ENCODE data around the gene PA2G4.
"Not testable (repeated sequence)": the region's sequence is repeated elsewhere in the genome, so short reads cannot be mapped to it uniquely, and the experiment has no call there.

The PA2G4 gene

GRCh38 chr12:56104109-56104814, at the start of gene PA2G4:
Gene PA2G4 (plus strand): TSS chr12:56104559. CDS start chr12:56104738, 179 bp downstream.
- DNase-seq (ENCODE audit: low read depth in 2 of 2): peak; percentile 97 to 98

- not testable (repeated sequence) for DNase-seq (ENCODE audit: low read depth in 2 of 2)
Observed at GRCh38 chr12:56059964-56060363, 44.4 kb upstream of the PA2G4 start.

DNA sequence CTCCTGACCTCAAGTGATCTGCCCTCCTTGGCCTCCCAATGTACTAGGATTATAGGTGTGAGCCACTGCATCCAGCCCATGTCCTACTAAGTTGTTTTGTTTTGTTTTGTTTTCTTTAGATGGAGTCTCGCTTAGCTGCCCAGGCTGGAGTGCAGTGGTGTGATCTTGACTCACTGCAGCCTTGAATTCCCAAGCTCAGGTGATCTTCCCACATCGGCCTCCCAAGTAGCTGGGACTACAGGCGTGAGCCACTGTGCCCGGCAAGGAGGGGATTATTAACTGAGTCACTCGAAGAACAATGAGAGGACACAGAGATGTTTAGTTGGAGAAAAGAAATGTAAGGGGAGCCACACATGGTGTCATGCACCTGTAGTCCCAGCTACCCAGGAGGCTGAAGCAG, 42.4 kb upstream of the PA2G4 start:
- DNase-seq (ENCODE audit: low read depth in 2 of 2): no peak

GRCh38 chr12:56062996-56063395, 41.4 kb upstream of the PA2G4 start:
- DNase-seq (ENCODE audit: low read depth in 2 of 2): no peak

DNA sequence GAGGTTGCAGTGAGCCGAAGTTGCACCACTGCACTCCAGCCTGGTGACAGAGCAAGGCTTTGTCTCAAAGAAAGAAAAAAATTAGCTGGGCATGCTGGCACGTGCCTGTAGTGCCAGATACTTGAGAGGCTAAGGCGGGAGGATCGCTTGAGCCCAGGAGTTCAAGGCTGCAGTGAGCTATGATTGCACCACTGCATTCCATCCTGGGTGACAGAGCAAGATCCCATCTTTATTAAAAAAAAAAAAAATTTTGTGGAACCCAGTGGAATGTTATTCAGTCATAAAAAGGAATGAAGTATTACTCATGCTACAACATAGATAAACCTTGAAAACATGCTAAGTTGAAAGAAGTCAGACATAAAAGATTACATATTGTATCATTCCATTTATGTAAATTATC, 32.7 kb upstream of the PA2G4 start:
- no peak for DNase-seq (ENCODE audit: low read depth in 2 of 2)

DNA sequence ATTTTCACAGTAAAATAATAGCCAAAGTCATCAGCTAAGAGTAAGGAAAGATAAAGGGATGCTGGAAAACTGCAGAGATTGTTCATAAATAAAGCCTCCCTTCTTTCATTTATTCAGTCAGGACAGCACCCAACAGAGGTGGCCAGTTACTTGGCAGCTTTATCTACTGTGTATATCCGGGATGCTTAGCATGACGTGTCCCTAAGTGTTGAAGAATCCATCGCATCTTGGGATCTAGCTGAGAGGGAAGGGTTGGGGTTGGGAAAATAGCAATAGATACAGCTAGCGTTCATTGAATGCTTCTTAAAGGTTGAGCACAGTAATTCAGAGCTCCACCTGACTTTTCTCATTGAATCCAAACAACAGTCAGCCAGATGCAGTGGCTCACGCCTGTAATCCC, 30.0 kb upstream of the PA2G4 start:
- DNase-seq (ENCODE audit: low read depth in 2 of 2): no peak

- not testable (repeated sequence) for DNase-seq (ENCODE audit: low read depth in 2 of 2)
Observed at GRCh38 chr12:56077966-56078365, 26.4 kb upstream of the PA2G4 start.

DNA sequence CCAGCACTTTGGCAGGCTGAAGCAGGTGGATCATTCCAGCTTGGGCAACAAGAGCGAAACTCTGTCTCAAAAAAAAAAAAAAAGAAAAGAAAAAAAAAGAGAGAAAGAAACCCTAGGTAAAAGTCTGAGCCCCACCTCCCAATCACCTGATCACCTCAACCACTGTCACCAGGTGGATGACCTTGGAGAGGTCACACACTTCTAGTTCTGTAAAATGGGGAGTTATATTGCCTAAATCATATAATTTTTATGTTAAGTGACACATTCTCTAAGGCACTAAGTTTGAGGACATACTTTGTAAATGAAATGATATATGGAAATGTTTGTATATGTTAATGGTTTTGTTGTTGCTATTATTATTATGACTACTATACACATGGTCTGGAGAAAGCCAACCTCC, 25.9 kb upstream of the PA2G4 start:
- DNase-seq (ENCODE audit: low read depth in 2 of 2): no peak

DNA sequence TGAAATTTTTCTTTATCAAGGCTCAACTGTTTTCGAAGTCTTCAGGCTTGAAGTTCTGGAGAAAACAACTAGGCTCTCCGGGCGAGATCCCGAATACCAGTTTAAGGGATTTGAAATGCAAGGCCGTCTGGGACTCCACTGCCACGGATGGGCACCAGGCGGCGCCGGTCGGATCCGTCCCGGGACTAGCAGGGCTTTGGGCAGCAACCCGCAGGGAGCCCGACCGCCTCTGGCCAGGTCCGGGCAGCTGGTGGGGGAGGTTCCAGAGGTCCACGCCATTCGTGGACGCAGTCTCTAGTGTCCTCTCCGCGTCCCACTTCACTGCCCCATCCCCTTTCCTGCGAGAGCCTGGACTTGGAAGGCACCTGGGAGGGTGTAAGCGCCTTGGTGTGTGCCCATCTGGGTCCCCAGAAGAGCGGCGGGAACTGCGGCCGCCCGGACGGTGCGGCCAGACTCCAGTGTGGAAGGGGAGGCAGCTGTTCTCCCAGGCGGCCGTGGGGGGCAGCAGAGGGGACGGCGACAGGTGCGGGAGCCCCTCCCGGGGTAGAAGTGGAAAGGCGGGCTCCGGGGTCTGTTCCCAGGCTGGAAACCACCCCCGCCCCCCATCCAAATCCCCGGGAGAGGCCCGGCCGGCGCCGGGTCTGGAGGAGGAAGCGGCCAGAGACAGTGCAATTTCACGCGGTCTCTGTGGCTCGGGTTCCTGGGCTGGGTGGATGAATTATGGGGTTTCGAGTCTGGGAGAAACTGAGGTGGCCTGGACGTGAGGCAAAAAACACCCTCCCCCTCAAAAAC, 25.2 kb upstream of the PA2G4 start:
- DNase-seq (ENCODE audit: low read depth in 2 of 2): no peak

DNA sequence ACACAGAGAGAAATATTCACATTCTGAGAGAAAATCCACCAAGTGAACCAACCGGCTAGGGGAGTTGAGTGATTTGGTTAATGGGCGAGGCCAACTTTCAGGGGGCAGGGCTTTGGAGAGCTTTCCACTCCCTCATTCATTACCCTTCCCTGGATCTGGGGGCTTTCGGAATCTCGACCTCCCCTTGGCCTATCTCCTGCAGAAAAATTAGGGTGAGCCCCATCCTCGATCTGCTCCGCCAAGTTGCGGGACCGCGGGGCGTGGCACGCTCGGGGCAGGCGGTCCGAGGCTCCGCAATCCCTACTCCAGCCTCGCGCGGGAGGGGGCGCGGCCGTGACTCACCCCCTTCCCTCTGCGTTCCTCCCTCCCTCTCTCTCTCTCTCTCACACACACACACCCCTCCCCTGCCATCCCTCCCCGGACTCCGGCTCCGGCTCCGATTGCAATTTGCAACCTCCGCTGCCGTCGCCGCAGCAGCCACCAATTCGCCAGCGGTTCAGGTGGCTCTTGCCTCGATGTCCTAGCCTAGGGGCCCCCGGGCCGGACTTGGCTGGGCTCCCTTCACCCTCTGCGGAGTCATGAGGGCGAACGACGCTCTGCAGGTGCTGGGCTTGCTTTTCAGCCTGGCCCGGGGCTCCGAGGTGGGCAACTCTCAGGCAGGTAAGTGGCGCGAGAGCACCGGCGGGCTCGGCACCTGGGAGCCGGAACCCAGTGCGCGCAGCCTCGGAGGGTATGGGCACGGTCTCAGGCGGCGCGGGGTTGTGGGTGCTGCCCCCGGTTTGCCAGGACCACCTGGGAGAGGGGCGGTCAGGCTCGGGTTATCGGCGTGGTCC, 24.4 kb upstream of the PA2G4 start, which contains the start of gene ERBB3:
Gene ERBB3, plus strand, starts transcription at position 443 of the 833 bp plus-strand sequence. Its CDS starts 136 bp downstream, at position 579.
- DNase-seq (ENCODE audit: low read depth in 2 of 2): peak in 1 of 2 experiments; percentile 32

DNA sequence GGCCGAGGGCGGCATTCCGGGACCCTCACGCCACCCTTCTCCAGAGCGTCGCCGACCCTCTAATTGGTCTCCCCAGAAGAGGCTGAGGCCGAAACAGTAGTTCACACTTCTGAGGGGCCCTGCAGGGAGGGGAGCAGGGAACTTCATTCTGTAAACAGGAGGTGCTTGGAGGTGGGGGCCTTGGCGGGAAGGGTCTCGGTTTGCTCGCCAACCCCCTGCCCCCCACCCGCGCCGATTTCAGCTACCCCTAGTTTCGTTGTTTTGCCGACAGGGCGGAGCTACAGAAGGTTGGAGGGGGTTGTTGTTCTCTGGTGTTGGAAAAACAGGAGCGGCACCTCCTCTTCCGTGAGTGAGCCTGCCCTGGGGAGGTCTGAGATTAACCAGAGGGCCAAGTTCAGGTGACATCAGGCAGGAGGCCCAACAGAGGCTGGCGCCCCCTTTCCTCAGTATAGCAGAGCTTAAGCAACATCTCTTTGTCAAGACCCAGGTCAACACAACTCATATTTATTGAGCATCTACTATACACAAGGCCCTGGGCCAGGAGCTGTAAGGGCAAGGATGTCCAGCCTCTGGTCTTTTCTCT, 23.7 kb upstream of the PA2G4 start:
- no peak for DNase-seq (ENCODE audit: low read depth in 2 of 2)

- no peak for DNase-seq (ENCODE audit: low read depth in 2 of 2)
Observed at GRCh38 chr12:56081393-56082347, 22.7 kb upstream of the PA2G4 start.

DNA sequence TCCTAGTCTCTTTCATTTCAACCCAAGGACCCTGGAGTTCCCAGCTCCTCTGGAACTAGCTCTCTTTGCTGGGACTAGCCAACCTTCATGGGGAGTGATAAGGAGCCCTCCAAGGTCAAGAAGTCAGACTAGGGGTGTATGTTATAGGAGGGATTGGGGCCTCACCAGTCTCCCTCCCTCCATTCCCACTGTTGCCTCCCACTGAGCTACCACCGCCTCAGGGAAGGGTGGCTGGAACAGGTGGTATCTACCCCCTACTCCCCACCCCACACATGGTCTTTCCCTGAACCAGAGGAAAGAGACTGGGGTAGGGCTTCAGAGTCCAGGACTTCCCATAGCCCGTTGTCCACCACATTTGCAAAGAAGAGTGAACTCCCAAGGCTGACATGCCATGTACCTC, 22.0 kb upstream of the PA2G4 start:
- no peak for DNase-seq (ENCODE audit: low read depth in 2 of 2)

- no peak for DNase-seq (ENCODE audit: low read depth in 2 of 2)
Observed at GRCh38 chr12:56082967-56083366, 21.4 kb upstream of the PA2G4 start.

DNA sequence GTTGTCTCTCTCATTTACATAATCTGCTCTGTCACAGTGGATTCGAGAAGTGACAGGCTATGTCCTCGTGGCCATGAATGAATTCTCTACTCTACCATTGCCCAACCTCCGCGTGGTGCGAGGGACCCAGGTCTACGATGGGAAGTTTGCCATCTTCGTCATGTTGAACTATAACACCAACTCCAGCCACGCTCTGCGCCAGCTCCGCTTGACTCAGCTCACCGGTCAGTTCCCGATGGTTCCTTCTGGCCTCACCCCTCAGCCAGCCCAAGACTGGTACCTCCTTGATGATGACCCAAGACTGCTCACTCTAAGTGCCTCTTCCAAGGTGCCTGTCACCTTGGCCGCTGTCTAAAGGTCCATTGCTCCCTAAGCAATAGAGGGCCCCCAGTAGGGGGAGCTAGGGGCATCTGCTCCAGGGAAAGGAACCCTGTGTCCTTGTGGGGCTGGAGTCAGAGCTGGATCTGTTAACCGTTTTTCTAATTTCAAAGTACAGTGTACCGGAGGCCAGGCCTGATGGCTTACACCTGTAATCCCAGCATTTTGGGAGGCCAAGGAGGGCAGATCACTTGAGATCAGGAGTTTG, 19.3 kb upstream of the PA2G4 start:
- DNase-seq (ENCODE audit: low read depth in 2 of 2): no peak

DNA sequence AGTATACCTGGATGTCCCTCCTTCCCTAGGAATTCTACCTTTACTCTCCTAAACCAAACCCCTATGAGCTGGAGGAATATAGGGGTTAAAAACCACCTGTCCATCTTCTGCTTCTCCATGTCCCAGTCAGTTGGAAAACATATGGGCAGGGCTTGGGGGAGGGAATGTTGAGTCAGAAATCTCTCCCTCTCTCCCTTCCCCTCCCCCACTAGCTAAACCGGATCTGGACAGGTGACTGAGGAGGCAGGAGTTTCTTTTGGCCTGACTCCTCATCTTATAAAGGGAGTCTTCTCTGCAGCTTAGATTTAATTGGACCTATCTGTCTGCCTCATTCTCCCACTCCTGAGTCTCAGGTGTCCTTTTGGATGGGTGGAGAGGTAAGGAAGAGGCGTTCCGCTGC, 18.3 kb upstream of the PA2G4 start:
- no peak for DNase-seq (ENCODE audit: low read depth in 2 of 2)

- DNase-seq (ENCODE audit: low read depth in 2 of 2): no peak
Observed at GRCh38 chr12:56086608-56087007, 17.8 kb upstream of the PA2G4 start.

GRCh38 chr12:56087220-56087619, 17.1 kb upstream of the PA2G4 start:
- DNase-seq (ENCODE audit: low read depth in 2 of 2): no peak

DNA sequence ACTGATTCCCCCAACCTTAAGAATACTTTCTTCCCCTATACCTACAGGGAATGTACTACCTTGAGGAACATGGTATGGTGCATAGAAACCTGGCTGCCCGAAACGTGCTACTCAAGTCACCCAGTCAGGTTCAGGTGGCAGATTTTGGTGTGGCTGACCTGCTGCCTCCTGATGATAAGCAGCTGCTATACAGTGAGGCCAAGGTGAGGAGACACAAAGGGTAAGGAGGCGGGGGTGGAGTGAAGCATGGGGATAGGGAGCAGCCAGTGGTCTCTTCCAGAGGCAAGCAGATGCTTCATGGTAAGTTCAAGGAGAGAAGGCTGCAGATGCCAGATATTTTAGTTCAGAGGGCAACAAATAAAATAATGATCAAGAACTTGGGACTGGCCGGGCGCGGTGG, 6.6 kb upstream of the PA2G4 start:
- no peak for DNase-seq (ENCODE audit: low read depth in 2 of 2)

DNA sequence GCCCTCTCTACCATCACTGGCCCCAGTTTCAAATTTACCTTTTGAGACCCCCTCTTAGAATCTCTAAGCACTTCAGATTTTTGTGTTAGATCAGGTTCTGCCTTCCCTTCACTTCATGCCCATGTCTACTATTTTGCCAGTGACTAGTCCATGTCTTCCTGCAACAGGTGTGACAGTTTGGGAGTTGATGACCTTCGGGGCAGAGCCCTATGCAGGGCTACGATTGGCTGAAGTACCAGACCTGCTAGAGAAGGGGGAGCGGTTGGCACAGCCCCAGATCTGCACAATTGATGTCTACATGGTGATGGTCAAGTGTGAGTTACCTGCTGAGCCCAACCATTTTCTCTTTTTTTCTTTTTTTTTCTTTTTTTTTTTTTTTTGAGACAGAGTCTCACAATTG, 5.8 kb upstream of the PA2G4 start:
- no peak for DNase-seq (ENCODE audit: low read depth in 2 of 2)
